GM12878 (cell line): ENCODE measurements around the gene MAN2A2. TPM values are rescaled to one million over a fixed set of nuclear protein-coding genes. Genes with fewer than 3 reads are reported as not detected.

Source experiments
- ATAC-seq: fragments of 200-7000 bp; cut with Tn5 transposase; 3 replicates; pipeline ENCODE4 v1.9.1; 2020; ENCODE audit warnings: mild to moderate bottlenecking, moderate library complexity
- BruUV-seq: library from RNA; stranded (reverse); fragments of 400-500 nt; replicated peaks from 2 replicates; lab custom pipeline; 2021; lab: Mats Ljungman, UMichigan
- CTCF ChIA-PET: fragments of 300-600 bp; sonication (Branson Sonifier 250); formaldehyde crosslinking; extraction: SDS; loops from one replicate; lab custom pipeline; 2021; ENCODE audit warnings: inconsistent platforms; lab: Yijun Ruan, JAX
- POLR2A ChIA-PET: fragments of 350-600 bp; formaldehyde crosslinking; extraction: SDS; loops from one replicate; lab custom pipeline; 2021; ENCODE audit warnings: inconsistent platforms; lab: Charles Lee
- RAD21 ChIA-PET: fragments of 300-600 bp; sonication (Branson Sonifier 250); formaldehyde crosslinking; loops from one replicate; lab custom pipeline; 2023; ENCODE audit warnings: antibody characterized with exemption; ENCODE audit not compliant: unreplicated experiment; lab: Charles Lee
- SMC1A ChIA-PET: fragments of 300-600 bp; sonication (Branson Sonifier 250); formaldehyde crosslinking; loops from one replicate; lab custom pipeline; 2023; ENCODE audit not compliant: unreplicated experiment, uncharacterized antibody; lab: Charles Lee
- DNase-seq: peaks from one replicate; pipeline ENCODE4 v3.0.0-alpha.2; 2011; ENCODE audit warnings: low read depth, low spot score
- FAIRE-seq: peaks from 3 replicates; lab custom pipeline; 2011; peaks lifted over from hg19 to GRCh38; lab: Jason Lieb, UNC
- H2AFZ ChIP-seq: 2 replicates; pipeline ENCODE4 v1.6.0; 2011; ENCODE audit warnings: low read depth, low read length, control low read depth; ENCODE audit not compliant: control insufficient read depth
- H3K27ac ChIP-seq: 2 replicates; pipeline ENCODE4 v1.5.1; 2011; ENCODE audit warnings: control low read depth; ENCODE audit not compliant: control insufficient read depth, insufficient read depth
- H3K27me3 ChIP-seq, 2 experiments: replicated peaks in 1 of 2; 2 replicates each; pipeline versions ENCODE4 v1.6.0 to v1.6.1; 2011; ENCODE audit warnings: low read length in 1 of 2; ENCODE audit not compliant: control insufficient read depth in 2 of 2, insufficient read depth in 2 of 2
- H3K36me3 ChIP-seq, 2 experiments: 2 replicates each; pipeline ENCODE4 v1.5.1; 2011; ENCODE audit warnings: low read length in 1 of 2; ENCODE audit not compliant: control insufficient read depth in 2 of 2, insufficient read depth in 2 of 2
- H3K4me1 ChIP-seq: 2 replicates; pipeline ENCODE4 v1.6.1; 2011; ENCODE audit warnings: mild to moderate bottlenecking, low read length, moderate library complexity, mixed read lengths; ENCODE audit not compliant: control insufficient read depth, insufficient read depth
- H3K4me2 ChIP-seq: 2 replicates; pipeline ENCODE4 v1.6.0; 2011; ENCODE audit warnings: control low read depth; ENCODE audit not compliant: control insufficient read depth, insufficient read depth
- H3K4me3 ChIP-seq: fragments of 200-600 bp; sonication (generic); 2 replicates; pipeline ENCODE4 v1.5.1; 2016
- H3K79me2 ChIP-seq: 2 replicates; pipeline ENCODE4 v1.6.0; 2011; ENCODE audit warnings: low read length; ENCODE audit not compliant: control insufficient read depth, insufficient read depth
- H3K9ac ChIP-seq: 2 replicates; pipeline ENCODE4 v1.8.0; 2011; ENCODE audit warnings: low read length, control low read depth, mixed read lengths; ENCODE audit not compliant: control insufficient read depth, insufficient read depth
- H3K9me3 ChIP-seq: replicated peaks from 3 replicates; pipeline ENCODE4 v1.5.1; 2011; ENCODE audit warnings: mild to moderate bottlenecking, low read length; ENCODE audit not compliant: control insufficient read depth, insufficient read depth
- H4K20me1 ChIP-seq: 2 replicates; pipeline ENCODE4 v1.6.0; 2011; ENCODE audit not compliant: control insufficient read depth, insufficient read depth
- CBX3 ChIP-seq: fragments of 200-600 bp; sonication (generic); IDR thresholded peaks from 2 replicates; pipeline ENCODE4 v1.6.1; 2016; ENCODE audit warnings: low read depth, borderline replicate concordance
- CHD1 ChIP-seq: IDR thresholded peaks from 2 replicates; pipeline ENCODE4 v1.6.1; 2012; ENCODE audit warnings: low read depth, low read length, improper control_type of control experiment
- EP300 ChIP-seq, 2 experiments: fragments of 150-350 bp in 1 of 2; IDR thresholded peaks; 2 replicates each; pipeline ENCODE4 v1.6.1; 2011 to 2012; ENCODE audit warnings: low read depth in 2 of 2, low read length in 2 of 2, borderline replicate concordance in 1 of 2, improper control_type of control experiment in 1 of 2, inconsistent platforms in 1 of 2; ENCODE audit not compliant: control insufficient read depth in 1 of 2
- MEF2B ChIP-seq: fragments of 450-650 bp; IDR thresholded peaks from 2 replicates; pipeline ENCODE4 v1.6.1; 2018; ENCODE audit warnings: mild to moderate bottlenecking, moderate library complexity; ENCODE audit not compliant: partially characterized antibody, poor library complexity, severe bottlenecking
- RAD21 ChIP-seq: IDR thresholded peaks from 2 replicates; pipeline ENCODE4 v1.6.1; 2011; ENCODE audit warnings: mild to moderate bottlenecking, low read depth, low read length, moderate library complexity; ENCODE audit not compliant: insufficient read depth
- TBL1XR1 ChIP-seq: IDR thresholded peaks from 2 replicates; pipeline ENCODE4 v1.6.1; 2012; ENCODE audit warnings: low read depth, low read length, improper control_type of control experiment
- WGBS: methylation state at CpG from one replicate; pipeline ENCODE4 v1.1.6; 2016; ENCODE audit warnings: low lambda C conversion rate; ENCODE audit not compliant: insufficient replicate concordance, insufficient coverage; ENCODE audit errors: missing lambda C conversion rate; 5-methylcytosine and 5-hydroxymethylcytosine counted together
- in situ Hi-C: fragments of 300-500 bp; cut with MboI; formaldehyde crosslinking; loops from 9 replicates; pipeline ENCODE4 v1.14.3; 2018; ENCODE audit warnings: mixed read lengths
- intact Hi-C: fragments of 100-400 bp; cut with micrococcal nuclease; formaldehyde crosslinking; loops from one replicate; pipeline ENCODE4 v1.14.2; 2022; ENCODE audit not compliant: unreplicated experiment
- polyA plus RNA-seq, 11 experiments: library from polyadenylated mRNA; depleted of rRNA in 4 of 11; unstranded in 6 of 11; stranded (reverse) in 5 of 11; fragments of >200 nt; fragmentation: Nextera tagmentation in 4 of 11; fragmentation: Illumina TruSeq in 1 of 11; extraction: Ambion mirVana in 4 of 11; extraction: Trizol in 1 of 11; gene quantifications; 1 replicate in 1 of 11; 2 replicates in 10 of 11; pipeline versions ENCODE4 v1.2.1 to v1.2.3, GENCODE V29; 2011 to 2016; ENCODE audit warnings: inconsistent platforms in 2 of 11, missing spikeins in 2 of 11, low read depth in 1 of 11
- total RNA-seq, 4 experiments: library from RNA; depleted of rRNA in 3 of 4; stranded (reverse); fragments of >200 nt in 3 of 4; fragmentation: Illumina TruSeq in 1 of 4; extraction: Trizol in 1 of 4; gene quantifications; 2 replicates each; pipeline versions ENCODE4 v1.2.1 to v1.2.3, GENCODE V29; 2013 to 2021
- TF ChIP-seq, protein P1 (sequence below): IDR thresholded peaks from 2 replicates; pipeline ENCODE4 v1.6.1; 2011; ENCODE audit warnings: low read depth, mild to moderate bottlenecking, low read length, moderate library complexity, borderline replicate concordance; ENCODE audit errors: extremely low read depth

Gene MAN2A2
- total and polyA plus RNA-seq, 10 of the 15 experiments (the other 5 are each of a cell fraction or from before 2014, with no cell fraction given): 4.2 to 79.4 (median 23.2) TPM

DNA sequence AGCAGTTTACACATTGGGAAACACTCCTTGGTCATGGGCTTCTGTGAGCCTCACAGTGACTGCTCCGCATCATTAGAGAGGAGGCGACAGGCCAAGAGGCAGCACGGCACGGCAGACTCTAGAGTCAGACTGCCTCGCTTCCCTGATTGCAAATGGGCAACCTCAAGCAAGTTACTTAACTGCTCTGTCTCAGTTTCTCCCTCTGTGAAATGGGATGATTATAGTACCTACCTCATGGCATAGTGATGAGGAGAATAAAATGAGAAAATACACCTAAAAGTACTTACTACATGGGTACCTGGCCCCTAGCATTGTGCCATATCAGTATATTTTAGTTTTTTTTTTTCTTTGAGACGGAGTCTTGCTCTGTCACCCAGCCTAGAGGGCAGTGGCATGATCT, 47.6 kb downstream of the MAN2A2 start:
- TF ChIP-seq, protein P1, sequence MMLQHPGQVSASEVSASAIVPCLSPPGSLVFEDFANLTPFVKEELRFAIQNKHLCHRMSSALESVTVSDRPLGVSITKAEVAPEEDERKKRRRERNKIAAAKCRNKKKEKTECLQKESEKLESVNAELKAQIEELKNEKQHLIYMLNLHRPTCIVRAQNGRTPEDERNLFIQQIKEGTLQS: no peak
- TF ChIP-seq CBX3 (no peak), RAD21 (no peak), TBL1XR1 (no peak), EP300 (IDR thresholded peaks at IDR 0.05; ENCODE audit: borderline replicate concordance in 1 of 2, control insufficient read depth in 1 of 2, low read depth in 2 of 2, low read length in 2 of 2) (no peak), MEF2B (no peak), CHD1 (no peak)

More for the DNA sequence above, 47.6 kb downstream of the MAN2A2 start:
- H3K4me1 ChIP-seq: no peaks in the 10 kb centered on the region
- in situ Hi-C loops (loop anchor here (25.0 kb wide), 1 partner anchor 1363 kb away; the partner anchor contains the start of gene TICRR), intact Hi-C loops (no loop called here)
- peaks cover 24 to 29% of the 10 kb centered on the region in 2 experiments for H3K36me3 ChIP-seq
- no peak overlapping the region for H3K4me2 ChIP-seq
- RAD21 ChIA-PET: no interaction called here
- no peaks in the 10 kb centered on the region for H4K20me1 ChIP-seq
- peaks cover 6% of the 10 kb centered on the region for H3K79me2 ChIP-seq
- CTCF ChIA-PET: no interaction called here
- ATAC-seq (no peak), DNase-seq (no peak), FAIRE-seq (no peak)
- no TSS peak for BruUV-seq
- no peaks in the 10 kb centered on the region for H3K27me3 ChIP-seq
- H3K9ac ChIP-seq: no peak overlapping the region
- H3K27ac ChIP-seq: no peak overlapping the region
- H2AFZ ChIP-seq: no peak overlapping the region
- WGBS: 96% methylated on average over 6 of the region's 6 CpGs
- POLR2A ChIA-PET: no interaction called here
- SMC1A ChIA-PET: no interaction called here
- H3K4me3 ChIP-seq: no peak overlapping the region
- H3K9me3 ChIP-seq: no peaks in the 10 kb centered on the region
